Lower leg skin (tissue), 4 donors: ENCODE measurements around the gene SCRN1. TPM values are rescaled to one million over a fixed set of nuclear protein-coding genes. Genes with fewer than 3 reads are reported as not detected.

Experiments used
- DNase-seq, 2 donors: peaks; one replicate each; pipeline ENCODE4 v3.0.0-alpha.2; 2019; ENCODE audit warnings: low spot score in 2 of 2
- H3K4me3 ChIP-seq: fragments of 200-600 bp; sonication (generic); 2 replicates; pipeline ENCODE4 v1.5.1; 2017; ENCODE audit warnings: mild to moderate bottlenecking, low read depth; ENCODE audit not compliant: poor library complexity, severe bottlenecking
- CTCF ChIP-seq, 3 donors: fragments of 450-650 bp; IDR thresholded peaks; one replicate each; pipeline ENCODE4 v1.5.1; 2016; ENCODE audit warnings: antibody characterized with exemption in 3 of 3, mild to moderate bottlenecking in 3 of 3, moderate library complexity in 2 of 3
- POLR2A ChIP-seq, 2 donors: fragments of 450-650 bp; IDR thresholded peaks; one replicate each; pipeline ENCODE4 v1.6.1; 2016 to 2017; ENCODE audit warnings: antibody characterized with exemption in 2 of 2, mild to moderate bottlenecking in 1 of 2, moderate library complexity in 1 of 2
- WGBS, 2 donors: methylation state at CpG; one replicate each; pipeline ENCODE4 v1.1.5; 2018; 5-methylcytosine and 5-hydroxymethylcytosine counted together
- intact Hi-C: fragments of 100-400 bp; cut with DNase I; formaldehyde crosslinking; loops from one replicate; pipeline ENCODE4 v1.15.0; 2023; ENCODE audit warnings: low total_unique reads
- total RNA-seq, 4 donors: library from RNA; depleted of rRNA; stranded (reverse); fragments of >200 nt; gene quantifications; one replicate each; pipeline ENCODE4 v1.1.0, GENCODE V29; 2016

SCRN1 gene
- total RNA-seq, 4 donors from 2014 or later: 8.5 to 17.9 (median 11.5) TPM

GRCh38 chr7:29871787-29872398 is 117.7 kb downstream of the SCRN1 start:
- H3K4me3 ChIP-seq: no peak overlapping the region
- TF ChIP-seq POLR2A (IDR thresholded peaks at IDR 0.05): no peak
- no peak for TF ChIP-seq CTCF (IDR thresholded peaks at IDR 0.05)
- 57 to 63% methylated on average over 5 of the region's 5 CpGs for WGBS, 2 donors
- DNase-seq: no peak
- intact Hi-C loops: loop anchor here (5.0 kb wide), 1 partner anchor 405 kb away; no protein-coding TSS in a partner anchor

Other genes with a start within 250 kb of the SCRN1 start
- 1 to 10 TPM in 1 of 4 donors, under 1 TPM in 3; 0.23 to 1.2 (median 0.82) TPM for gene WIPF3, start 183.3 kb downstream of the SCRN1 start, total RNA-seq
- 1 to 10 TPM; 2.3 to 6.1 (median 3.8) TPM for gene FKBP14, start 36.9 kb upstream of the SCRN1 start, total RNA-seq
- 10 to 100 TPM in 1 of 4 donors, 1 to 10 TPM in 3; 6.0 to 10.9 (median 6.5) TPM for gene PLEKHA8, start 38.6 kb upstream of the SCRN1 start, total RNA-seq
- 10 to 100 TPM; 36.9 to 59.7 (median 45.6) TPM for gene MTURN, start 145.2 kb upstream of the SCRN1 start, total RNA-seq